Ovary (tissue), 3 donors: ENCODE data around the gene TNS1.

ENCODE experiments used
- EP300 ChIP-seq: sonication (generic); formaldehyde crosslinking; IDR thresholded peaks from one replicate; pipeline ENCODE4 v1.6.1; 2017; ENCODE audit warnings: antibody characterized with exemption
- TF ChIP-seq, protein P1 (sequence below), 3 donors: fragments of 450-650 bp in 2 of 3; fragments of 200-600 bp in 1 of 3; IDR thresholded peaks; one replicate each; pipeline versions ENCODE4 v1.5.1 to v1.8.0; 2016 to 2022; ENCODE audit warnings: antibody characterized with exemption in 3 of 3, mild to moderate bottlenecking in 1 of 3
- donor health status: DM: no; HTN: no; CAD: no.

- no peak for TF ChIP-seq EP300
- TF ChIP-seq, protein P1, sequence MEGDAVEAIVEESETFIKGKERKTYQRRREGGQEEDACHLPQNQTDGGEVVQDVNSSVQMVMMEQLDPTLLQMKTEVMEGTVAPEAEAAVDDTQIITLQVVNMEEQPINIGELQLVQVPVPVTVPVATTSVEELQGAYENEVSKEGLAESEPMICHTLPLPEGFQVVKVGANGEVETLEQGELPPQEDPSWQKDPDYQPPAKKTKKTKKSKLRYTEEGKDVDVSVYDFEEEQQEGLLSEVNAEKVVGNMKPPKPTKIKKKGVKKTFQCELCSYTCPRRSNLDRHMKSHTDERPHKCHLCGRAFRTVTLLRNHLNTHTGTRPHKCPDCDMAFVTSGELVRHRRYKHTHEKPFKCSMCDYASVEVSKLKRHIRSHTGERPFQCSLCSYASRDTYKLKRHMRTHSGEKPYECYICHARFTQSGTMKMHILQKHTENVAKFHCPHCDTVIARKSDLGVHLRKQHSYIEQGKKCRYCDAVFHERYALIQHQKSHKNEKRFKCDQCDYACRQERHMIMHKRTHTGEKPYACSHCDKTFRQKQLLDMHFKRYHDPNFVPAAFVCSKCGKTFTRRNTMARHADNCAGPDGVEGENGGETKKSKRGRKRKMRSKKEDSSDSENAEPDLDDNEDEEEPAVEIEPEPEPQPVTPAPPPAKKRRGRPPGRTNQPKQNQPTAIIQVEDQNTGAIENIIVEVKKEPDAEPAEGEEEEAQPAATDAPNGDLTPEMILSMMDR (IDR thresholded peaks at IDR 0.05), result no peak
These were observed 133.9 kb downstream of the TNS1 start for GRCh38 chr2:217868911-217869334.
